ENCODE data around the gene KHK.

Gene KHK

DNA sequence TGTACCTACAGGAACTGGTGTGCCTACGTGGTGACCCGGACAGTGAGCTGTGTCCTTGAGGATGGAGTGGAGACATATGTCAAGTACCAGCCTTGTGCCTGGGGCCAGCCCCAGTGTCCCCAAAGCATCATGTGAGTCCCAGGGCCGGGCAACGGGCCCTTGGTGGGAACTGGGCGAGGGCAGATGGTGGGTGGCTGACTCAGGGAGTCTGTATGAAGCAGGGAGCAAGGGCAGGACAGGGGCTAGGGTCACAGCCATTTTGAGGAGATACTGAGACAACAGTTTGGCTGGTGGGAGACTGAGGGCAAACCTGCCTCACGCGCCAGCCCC lies 6.5 kb upstream of the KHK start:
- H3K4me1 ChIP-seq: peaks cover 5% of the 10 kb centered on the region
- H3K9me3 ChIP-seq: no peaks in the 10 kb centered on the region
- H3K27me3 ChIP-seq (ENCODE audit: low read depth): 0 out of 2 replicates have a peak, but pooled peaks cover 2% of the 10 kb centered on the region
- no peak overlapping the region for H3K4me3 ChIP-seq
- DNase-seq (ENCODE audit: low spot score in 2 of 2): no peak
- in situ Hi-C loops (cut with MboI; ENCODE audit: low sequenced_read_pairs): no loop called here
- no peaks in the 10 kb centered on the region for H3K36me3 ChIP-seq (replicated peaks)

DNA sequence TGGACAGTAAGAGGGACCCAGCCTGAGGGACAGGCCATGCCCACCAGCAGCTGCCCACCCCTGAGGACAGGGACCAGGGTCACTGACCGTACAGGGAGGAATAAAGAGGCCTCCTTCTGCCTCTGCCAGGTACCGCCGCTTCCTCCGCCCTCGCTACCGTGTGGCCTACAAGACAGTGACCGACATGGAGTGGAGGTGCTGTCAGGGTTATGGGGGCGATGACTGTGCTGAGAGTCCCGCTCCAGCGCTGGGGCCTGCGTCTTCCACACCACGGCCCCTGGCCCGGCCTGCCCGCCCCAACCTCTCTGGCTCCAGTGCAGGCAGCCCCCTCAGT lies 6.0 kb upstream of the KHK start:
- H3K4me1 ChIP-seq: peaks cover 5% of the 10 kb centered on the region
- H3K27me3 ChIP-seq (ENCODE audit: low read depth): 0 out of 2 replicates have a peak, but pooled peaks cover 2% of the 10 kb centered on the region
- H3K4me3 ChIP-seq: no peak overlapping the region
- H3K9me3 ChIP-seq: no peaks in the 10 kb centered on the region
- no peak for DNase-seq (ENCODE audit: low spot score in 2 of 2)
- in situ Hi-C loops (cut with MboI; ENCODE audit: low sequenced_read_pairs): no loop called here
- no peaks in the 10 kb centered on the region for H3K36me3 ChIP-seq (replicated peaks)

DNA sequence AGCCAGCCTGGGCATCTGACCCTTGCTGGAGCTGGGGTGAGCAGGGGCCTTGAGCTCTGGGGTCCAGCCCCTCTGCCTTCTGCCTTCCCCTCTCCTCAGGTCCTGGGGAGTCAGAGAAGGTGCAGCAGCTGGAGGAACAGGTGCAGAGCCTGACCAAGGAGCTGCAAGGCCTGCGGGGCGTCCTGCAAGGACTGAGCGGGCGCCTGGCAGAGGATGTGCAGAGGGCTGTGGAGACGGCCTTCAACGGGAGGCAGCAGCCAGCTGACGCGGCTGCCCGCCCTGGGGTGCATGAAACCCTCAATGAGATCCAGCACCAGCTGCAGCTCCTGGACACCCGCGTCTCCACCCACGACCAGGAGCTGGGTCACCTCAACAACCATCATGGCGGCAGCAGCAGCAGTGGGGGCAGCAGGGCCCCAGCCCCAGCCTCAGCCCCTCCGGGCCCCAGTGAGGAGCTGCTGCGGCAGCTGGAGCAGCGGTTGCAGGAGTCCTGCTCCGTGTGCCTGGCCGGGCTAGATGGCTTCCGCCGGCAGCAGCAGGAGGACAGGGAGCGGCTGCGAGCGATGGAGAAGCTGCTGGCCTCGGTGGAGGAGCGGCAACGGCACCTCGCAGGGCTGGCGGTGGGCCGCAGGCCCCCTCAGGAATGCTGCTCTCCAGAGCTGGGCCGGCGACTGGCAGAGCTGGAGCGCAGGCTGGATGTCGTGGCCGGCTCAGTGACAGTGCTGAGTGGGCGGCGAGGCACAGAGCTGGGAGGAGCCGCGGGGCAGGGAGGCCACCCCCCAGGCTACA lies 4.4 kb upstream of the KHK start:
- Histone ChIP-seq H3K4me3 (no peak overlapping the region), H3K27me3 (ENCODE audit: low read depth) (no peaks in the 10 kb centered on the region), H3K4me1 (peaks cover 6% of the 10 kb centered on the region), H3K9me3 (no peaks in the 10 kb centered on the region), H3K36me3 (replicated peaks) (no peaks in the 10 kb centered on the region; the same call in 1 of the 2 replicates)
- in situ Hi-C loops (cut with MboI; ENCODE audit: low sequenced_read_pairs): no loop called here
- no peak for DNase-seq (ENCODE audit: low spot score in 2 of 2)

DNA sequence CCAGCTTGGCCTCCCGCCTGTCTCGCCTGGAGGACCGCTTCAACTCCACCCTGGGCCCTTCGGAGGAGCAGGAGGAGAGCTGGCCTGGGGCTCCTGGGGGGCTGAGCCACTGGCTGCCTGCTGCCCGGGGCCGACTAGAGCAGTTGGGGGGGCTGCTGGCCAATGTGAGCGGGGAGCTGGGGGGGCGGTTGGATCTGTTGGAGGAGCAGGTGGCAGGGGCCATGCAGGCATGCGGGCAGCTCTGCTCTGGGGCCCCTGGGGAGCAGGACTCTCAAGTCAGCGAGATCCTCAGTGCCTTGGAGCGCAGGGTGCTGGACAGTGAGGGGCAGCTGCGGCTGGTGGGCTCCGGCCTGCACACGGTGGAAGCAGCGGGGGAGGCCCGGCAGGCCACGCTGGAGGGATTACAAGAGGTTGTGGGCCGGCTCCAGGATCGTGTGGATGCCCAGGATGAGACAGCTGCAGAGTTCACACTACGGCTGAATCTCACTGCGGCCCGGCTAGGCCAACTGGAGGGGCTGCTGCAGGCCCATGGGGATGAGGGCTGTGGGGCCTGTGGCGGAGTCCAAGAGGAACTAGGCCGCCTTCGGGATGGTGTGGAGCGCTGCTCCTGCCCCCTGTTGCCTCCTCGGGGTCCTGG lies 3.7 kb upstream of the KHK start:
- Histone ChIP-seq H3K9me3 (no peaks in the 10 kb centered on the region), H3K4me3 (no peak overlapping the region), H3K27me3 (ENCODE audit: low read depth) (no peaks in the 10 kb centered on the region), H3K36me3 (replicated peaks) (no peaks in the 10 kb centered on the region; the same call in 1 of the 2 replicates), H3K4me1 (peaks cover 11% of the 10 kb centered on the region)
- no peak for DNase-seq (ENCODE audit: low spot score in 2 of 2)
- in situ Hi-C loops (cut with MboI; ENCODE audit: low sequenced_read_pairs): no loop called here

DNA sequence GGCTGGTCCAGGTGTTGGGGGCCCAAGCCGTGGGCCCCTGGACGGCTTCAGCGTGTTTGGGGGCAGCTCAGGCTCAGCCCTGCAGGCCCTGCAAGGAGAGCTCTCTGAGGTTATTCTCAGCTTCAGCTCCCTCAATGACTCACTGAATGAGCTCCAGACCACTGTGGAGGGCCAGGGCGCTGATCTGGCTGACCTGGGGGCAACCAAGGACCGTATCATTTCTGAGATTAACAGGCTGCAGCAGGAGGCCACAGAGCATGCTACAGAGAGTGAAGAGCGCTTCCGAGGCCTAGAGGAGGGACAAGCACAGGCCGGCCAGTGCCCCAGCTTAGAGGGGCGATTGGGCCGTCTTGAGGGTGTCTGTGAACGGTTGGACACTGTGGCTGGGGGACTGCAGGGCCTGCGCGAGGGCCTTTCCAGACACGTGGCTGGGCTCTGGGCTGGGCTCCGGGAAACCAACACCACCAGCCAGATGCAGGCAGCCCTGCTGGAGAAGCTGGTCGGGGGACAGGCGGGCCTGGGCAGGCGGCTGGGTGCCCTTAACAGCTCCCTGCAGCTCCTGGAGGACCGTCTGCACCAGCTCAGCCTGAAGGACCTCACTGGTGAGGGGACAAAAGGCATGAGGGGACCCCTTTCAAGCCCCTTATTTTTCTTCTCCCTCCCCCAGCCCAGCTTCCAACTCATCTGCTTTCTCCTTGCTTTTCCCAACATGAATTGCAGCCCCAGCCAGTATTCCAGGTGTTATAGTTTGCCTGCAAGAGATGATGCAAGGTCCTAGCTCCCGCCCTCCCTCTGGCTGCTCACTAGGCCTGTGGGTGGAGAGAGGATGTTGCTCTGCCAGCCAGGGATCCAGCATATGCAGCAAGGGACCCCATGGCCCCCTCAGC lies 2.9 kb upstream of the KHK start:
- no peak for DNase-seq (ENCODE audit: low spot score in 2 of 2)
- no peaks in the 10 kb centered on the region; the same call in 1 of the 2 replicates for H3K36me3 ChIP-seq (replicated peaks)
- no peaks in the 10 kb centered on the region for H3K9me3 ChIP-seq
- no peaks in the 10 kb centered on the region for H3K27me3 ChIP-seq (ENCODE audit: low read depth)
- in situ Hi-C loops (cut with MboI; ENCODE audit: low sequenced_read_pairs): no loop called here
- peaks cover 17% of the 10 kb centered on the region for H3K4me1 ChIP-seq
- no peak overlapping the region for H3K4me3 ChIP-seq

DNA sequence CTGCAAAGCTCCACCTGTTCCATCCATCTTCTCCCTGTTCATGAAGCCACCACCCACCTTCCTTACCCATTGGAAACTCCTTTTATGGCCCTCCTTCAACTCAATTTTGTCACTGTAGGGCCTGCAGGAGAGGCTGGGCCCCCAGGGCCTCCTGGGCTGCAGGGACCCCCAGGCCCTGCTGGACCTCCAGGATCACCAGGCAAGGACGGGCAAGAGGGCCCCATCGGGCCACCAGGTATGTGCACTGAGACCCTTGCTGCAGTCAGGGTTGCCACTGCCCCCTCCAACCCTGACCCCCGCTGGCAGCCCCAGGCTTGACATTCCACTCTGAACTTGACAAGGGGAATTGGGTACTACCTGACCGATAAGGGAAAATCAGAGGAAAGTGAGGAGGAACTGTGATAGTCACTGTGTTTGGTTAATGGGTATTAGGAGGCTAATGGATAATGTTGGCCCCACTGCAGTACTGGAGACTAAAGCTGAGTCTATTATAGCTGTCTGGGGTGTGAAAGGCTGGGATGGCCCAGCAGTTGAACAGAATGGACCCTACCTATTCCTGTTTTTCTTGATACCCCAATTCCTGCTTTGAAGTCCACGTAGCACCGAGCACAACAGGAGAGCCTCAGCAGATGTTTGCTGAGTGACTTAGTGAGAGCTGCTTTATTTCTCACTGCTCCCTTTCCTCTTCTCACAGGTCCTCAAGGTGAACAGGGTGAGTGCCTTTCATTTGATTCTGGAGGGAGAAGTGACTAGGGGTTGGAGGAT lies 2.1 kb upstream of the KHK start:
- no peak overlapping the region for H3K4me3 ChIP-seq
- H3K9me3 ChIP-seq: no peaks in the 10 kb centered on the region
- in situ Hi-C loops (cut with MboI; ENCODE audit: low sequenced_read_pairs): no loop called here

DNA sequence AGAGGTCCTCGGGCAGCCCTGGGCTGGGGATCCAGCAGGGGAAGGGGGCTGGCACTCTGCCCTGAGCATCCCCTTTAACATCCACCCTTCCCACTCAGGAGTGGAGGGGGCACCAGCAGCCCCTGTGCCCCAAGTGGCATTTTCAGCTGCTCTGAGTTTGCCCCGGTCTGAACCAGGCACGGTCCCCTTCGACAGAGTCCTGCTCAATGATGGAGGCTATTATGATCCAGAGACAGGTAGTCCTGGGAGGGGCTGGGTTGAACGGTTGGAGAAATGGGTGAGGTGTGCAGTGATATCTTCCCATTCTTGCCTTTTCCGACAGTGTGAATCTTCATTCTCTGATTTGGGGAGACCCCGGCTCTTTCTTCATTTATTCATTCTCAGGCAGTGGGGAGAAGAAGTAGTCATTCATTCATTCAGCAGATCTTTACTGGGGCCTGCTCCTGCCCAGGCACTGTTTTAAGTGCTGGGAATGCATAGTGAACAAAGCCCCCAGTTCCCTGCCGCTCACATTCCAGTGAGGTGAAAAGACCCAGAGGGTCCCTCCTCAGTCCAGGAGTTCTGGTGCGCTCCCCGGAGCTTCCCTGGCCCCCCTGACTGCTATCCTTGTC lies 1.4 kb upstream of the KHK start:
- no peak for DNase-seq (ENCODE audit: low spot score in 2 of 2)
- Histone ChIP-seq H3K9me3 (no peaks in the 10 kb centered on the region), H3K4me3 (no peak overlapping the region), H3K4me1 (peaks cover 17% of the 10 kb centered on the region), H3K27me3 (ENCODE audit: low read depth) (no peaks in the 10 kb centered on the region), H3K36me3 (replicated peaks) (no peaks in the 10 kb centered on the region; the same call in 1 of the 2 replicates)
- in situ Hi-C loops (cut with MboI; ENCODE audit: low sequenced_read_pairs): no loop called here

More for the DNA sequence above, 2.1 kb upstream of the KHK start:
- H3K4me1 ChIP-seq: peaks cover 17% of the 10 kb centered on the region
- no peak for DNase-seq (ENCODE audit: low spot score in 2 of 2)
- H3K27me3 ChIP-seq (ENCODE audit: low read depth): no peaks in the 10 kb centered on the region
- H3K36me3 ChIP-seq (replicated peaks): no peaks in the 10 kb centered on the region; the same call in 1 of the 2 replicates

DNA sequence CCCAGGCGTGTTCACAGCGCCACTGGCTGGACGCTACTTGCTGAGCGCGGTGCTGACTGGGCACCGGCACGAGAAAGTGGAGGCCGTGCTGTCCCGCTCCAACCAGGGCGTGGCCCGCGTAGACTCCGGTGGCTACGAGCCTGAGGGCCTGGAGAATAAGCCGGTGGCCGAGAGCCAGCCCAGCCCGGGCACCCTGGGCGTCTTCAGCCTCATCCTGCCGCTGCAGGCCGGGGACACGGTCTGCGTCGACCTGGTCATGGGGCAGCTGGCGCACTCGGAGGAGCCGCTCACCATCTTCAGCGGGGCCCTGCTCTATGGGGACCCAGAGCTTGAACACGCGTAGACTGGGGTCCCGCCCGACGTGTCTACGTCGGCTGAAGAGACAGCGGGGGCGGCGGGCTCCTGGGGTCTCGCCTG lies 891 bp upstream of the KHK start:
- peaks cover 17% of the 10 kb centered on the region for H3K4me1 ChIP-seq
- DNase-seq (ENCODE audit: low spot score in 2 of 2): no peak
- no peaks in the 10 kb centered on the region for H3K9me3 ChIP-seq
- in situ Hi-C loops (cut with MboI; ENCODE audit: low sequenced_read_pairs): no loop called here
- H3K27me3 ChIP-seq (ENCODE audit: low read depth): no peaks in the 10 kb centered on the region
- H3K4me3 ChIP-seq: no peak overlapping the region
- no peaks in the 10 kb centered on the region; the same call in 1 of the 2 replicates for H3K36me3 ChIP-seq (replicated peaks)

DNA sequence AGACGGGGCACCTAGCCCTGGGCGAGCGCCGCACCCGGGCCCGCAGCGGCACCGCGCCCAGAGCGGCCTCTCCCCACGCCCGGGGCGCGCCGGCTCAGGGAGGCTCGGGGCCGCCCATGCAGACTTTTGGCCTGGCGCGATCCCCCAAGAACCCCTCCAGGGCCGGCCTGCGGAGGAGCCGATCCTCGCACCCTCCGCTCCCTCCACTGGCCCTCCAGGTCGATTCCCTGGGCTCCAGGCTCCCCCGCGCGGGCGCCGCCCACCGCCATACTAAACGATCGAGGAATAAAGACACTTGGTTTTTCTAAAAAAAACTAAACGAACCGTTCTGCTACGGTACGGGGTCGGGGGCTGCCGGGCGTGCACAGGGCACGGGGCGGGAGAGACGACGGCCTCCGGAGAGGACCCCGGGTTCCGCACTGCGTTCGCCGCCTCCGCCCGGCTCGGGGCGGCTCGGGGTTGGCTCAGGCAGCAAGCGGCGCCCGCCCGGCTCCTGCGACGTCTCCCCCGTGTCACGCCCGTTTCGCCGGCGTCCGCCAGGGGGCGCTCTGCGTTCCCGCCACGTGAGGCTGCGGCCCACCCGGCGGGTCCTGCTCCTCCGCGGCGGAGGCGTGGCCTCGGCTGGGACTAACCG lies 365 bp upstream of the KHK start:
- peaks cover 17% of the 10 kb centered on the region for H3K4me1 ChIP-seq
- no peaks in the 10 kb centered on the region for H3K9me3 ChIP-seq
- DNase-seq (ENCODE audit: low spot score in 2 of 2): peak; percentile 89 to 96
- in situ Hi-C loops (cut with MboI; ENCODE audit: low sequenced_read_pairs): no loop called here
- no peaks in the 10 kb centered on the region; the same call in 1 of the 2 replicates for H3K36me3 ChIP-seq (replicated peaks)
- peak overlapping the region; percentile 57 for H3K4me3 ChIP-seq
- no peaks in the 10 kb centered on the region for H3K27me3 ChIP-seq (ENCODE audit: low read depth)

DNA sequence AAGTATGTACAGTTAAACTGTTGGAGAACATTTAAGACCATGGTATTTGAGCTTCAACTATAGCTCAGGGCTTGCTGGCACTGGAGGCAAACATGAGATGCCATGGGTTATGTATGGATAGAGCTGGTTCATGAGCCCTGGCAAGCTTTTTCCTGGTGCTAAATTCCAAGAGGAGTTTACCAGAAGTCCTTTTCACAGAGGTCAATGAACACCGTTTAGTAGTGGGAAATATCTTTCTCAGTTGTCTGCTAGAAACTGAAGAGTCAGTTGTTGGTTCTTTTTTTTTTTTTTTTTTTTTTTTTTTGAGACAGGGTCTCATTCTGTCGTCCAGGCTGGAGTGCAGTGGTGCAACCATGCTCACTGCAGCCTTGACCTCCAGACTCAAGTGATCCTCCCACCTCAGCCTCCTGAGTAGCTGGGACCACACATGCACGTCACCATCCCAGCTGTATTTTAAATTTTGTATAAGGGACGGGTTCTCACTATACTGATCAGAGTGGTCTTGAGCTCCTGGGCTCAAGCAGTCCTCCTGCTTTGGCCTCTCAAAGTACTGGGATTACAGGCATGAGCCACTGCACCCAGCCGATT lies 1.3 kb downstream of the KHK start:
- Histone ChIP-seq H3K4me3 (peak overlapping the region; percentile 57), H3K4me1 (peaks cover 12% of the 10 kb centered on the region)
- in situ Hi-C loops (cut with MboI; ENCODE audit: low sequenced_read_pairs): no loop called here

DNA sequence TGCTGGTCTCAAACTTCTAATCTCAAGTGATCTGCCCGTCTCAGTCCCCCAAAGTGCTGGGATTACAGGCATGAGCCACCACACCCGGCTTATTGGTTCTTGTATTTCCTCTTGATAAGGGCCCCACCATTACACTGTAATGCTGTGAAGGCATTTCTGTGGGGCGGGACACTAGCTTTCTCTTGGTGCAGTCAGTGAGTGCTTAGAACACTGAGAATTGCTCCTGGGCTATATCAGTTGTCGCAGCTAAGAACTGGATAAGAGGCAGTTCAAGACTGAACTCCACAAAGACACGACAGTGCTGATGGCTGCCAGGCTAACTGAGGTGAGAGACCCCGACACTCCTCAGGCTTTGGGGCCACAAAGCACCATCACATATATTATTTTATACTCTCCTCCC lies 2.1 kb downstream of the KHK start:
- peaks cover 12% of the 10 kb centered on the region for H3K4me1 ChIP-seq
- in situ Hi-C loops (cut with MboI; ENCODE audit: low sequenced_read_pairs): no loop called here

More for the DNA sequence above, 1.3 kb downstream of the KHK start:
- no peak for DNase-seq (ENCODE audit: low spot score in 2 of 2)
- no peaks in the 10 kb centered on the region; the same call in 1 of the 2 replicates for H3K36me3 ChIP-seq (replicated peaks)
- H3K9me3 ChIP-seq: no peaks in the 10 kb centered on the region
- no peaks in the 10 kb centered on the region for H3K27me3 ChIP-seq (ENCODE audit: low read depth)

More for the DNA sequence above, 2.1 kb downstream of the KHK start:
- no peaks in the 10 kb centered on the region for H3K27me3 ChIP-seq (ENCODE audit: low read depth)
- no peaks in the 10 kb centered on the region; the same call in 1 of the 2 replicates for H3K36me3 ChIP-seq (replicated peaks)
- H3K4me3 ChIP-seq: no peak overlapping the region
- H3K9me3 ChIP-seq: no peaks in the 10 kb centered on the region
- no peak for DNase-seq (ENCODE audit: low spot score in 2 of 2)
